Measurements from ENCODE around the gene SEC16A.

Gene SEC16A

GRCh38 chr9:136456258-136456657, 26.6 kb downstream of the SEC16A start:
- no peak for TF ChIP-seq CTCF (IDR thresholded peaks at IDR 0.05; ENCODE audit: insufficient read depth, low read length, missing control alignments)
- no peak for DNase-seq (ENCODE audit: low read depth, low spot score)
- H3K4me3 ChIP-seq (ENCODE audit: low read depth, low read length): no peak overlapping the region
- POLR2A ChIA-PET: no interaction called here
- CTCF ChIA-PET: no interaction called here

GRCh38 chr9:136455043-136456002, 27.5 kb downstream of the SEC16A start:
- DNase-seq (ENCODE audit: low read depth, low spot score): no peak
- H3K4me3 ChIP-seq (ENCODE audit: low read depth, low read length): no peak overlapping the region
- CTCF ChIA-PET: interaction anchor here (1.4 kb wide), 1 partner anchor 15 kb away, joined by 3 read pairs; no protein-coding TSS in a partner anchor
- POLR2A ChIA-PET: no interaction called here
- no peak for TF ChIP-seq CTCF (IDR thresholded peaks at IDR 0.05; ENCODE audit: insufficient read depth, low read length, missing control alignments)

- CTCF ChIA-PET: interaction anchor here (1.4 to 3.6 kb wide), 2 partner anchors 14 to 16 kb away, joined by 3 to 16 read pairs; partner anchors contain the start of gene INPP5E
- DNase-seq (ENCODE audit: low read depth, low spot score): no peak
- POLR2A ChIA-PET: no interaction called here
- H3K4me3 ChIP-seq (ENCODE audit: low read depth, low read length): no peak overlapping the region
- TF ChIP-seq CTCF (IDR thresholded peaks at IDR 0.05; ENCODE audit: insufficient read depth, low read length, missing control alignments): no peak
These were observed 28.6 kb downstream of the SEC16A start for GRCh38 chr9:136454026-136454796.

GRCh38 chr9:136453326-136453725, 29.5 kb downstream of the SEC16A start:
- H3K4me3 ChIP-seq (ENCODE audit: low read depth, low read length): no peak overlapping the region
- CTCF ChIA-PET: interaction anchor here (1.1 to 3.6 kb wide), 3 partner anchors 10 to 90 kb away, joined by 3 to 16 read pairs (median 3); partner anchors contain the start of gene INPP5E
- no peak for DNase-seq (ENCODE audit: low read depth, low spot score)
- no peak for TF ChIP-seq CTCF (IDR thresholded peaks at IDR 0.05; ENCODE audit: insufficient read depth, low read length, missing control alignments)
- POLR2A ChIA-PET: interaction anchor here (0.7 kb wide), 1 partner anchor 61 kb away, joined by 3 read pairs; no protein-coding TSS in a partner anchor

- no peak for DNase-seq (ENCODE audit: low read depth, low spot score)
- TF ChIP-seq CTCF (IDR thresholded peaks at IDR 0.05; ENCODE audit: insufficient read depth, low read length, missing control alignments): no peak
- CTCF ChIA-PET: interaction anchor here (1.0 to 3.6 kb wide), 4 partner anchors 11 to 15 kb away, joined by 3 to 16 read pairs (median 3); partner anchors contain the start of gene INPP5E
- POLR2A ChIA-PET: no interaction called here
- no peak overlapping the region for H3K4me3 ChIP-seq (ENCODE audit: low read depth, low read length)
These were observed 31.5 kb downstream of the SEC16A start for GRCh38 chr9:136451221-136451877.
